ENCODE data around the gene GHR.

GHR gene

DNA sequence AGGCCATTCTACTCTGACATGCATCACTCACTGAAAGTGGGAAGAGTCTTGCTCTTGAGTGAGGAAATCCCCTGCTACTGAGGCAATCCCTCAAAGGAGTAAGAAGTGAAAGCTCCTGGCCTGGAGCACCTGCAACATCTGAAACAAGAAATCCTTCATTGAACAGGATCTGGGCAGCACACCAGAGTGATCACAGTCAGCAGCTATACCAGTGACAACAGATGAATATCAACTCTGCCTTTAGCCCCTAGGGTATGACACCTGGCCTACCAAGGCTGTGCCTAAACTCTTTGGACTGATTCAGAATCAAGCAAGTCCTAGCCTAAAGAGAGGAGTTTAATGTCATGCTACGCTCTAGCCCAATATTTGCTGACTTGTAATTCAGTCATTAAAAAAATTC is 177.2 kb downstream of the GHR start:
- DNase-seq (ENCODE audit: low read depth, low spot score) = no peak

DNA sequence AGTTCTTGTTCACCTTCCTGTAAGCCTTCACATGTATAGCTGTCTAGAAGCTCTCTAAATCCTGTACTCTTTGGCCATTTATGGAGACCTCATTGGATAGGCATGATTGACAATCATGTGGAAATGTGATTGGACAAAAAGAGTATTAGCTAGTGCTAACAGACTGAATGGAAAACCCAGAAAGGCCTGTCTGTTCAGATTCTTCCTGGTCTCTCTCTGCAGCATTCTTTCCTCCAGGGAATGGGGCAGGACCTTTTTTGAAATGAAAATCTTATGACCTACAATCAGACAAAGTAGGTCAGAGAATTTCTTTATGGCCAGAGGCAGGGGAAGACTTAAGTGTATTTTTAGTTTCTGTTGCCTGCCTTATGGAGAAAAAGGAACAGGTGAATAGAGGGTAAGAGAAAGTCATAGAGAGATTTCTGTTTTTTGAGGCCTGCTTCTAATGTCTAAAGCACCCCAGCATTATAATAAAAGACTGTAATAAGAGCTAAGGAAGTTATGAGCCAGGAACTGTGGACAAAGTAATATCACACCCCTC is 181.0 kb downstream of the GHR start:
- DNase-seq (ENCODE audit: low read depth, low spot score) = no peak

DNA sequence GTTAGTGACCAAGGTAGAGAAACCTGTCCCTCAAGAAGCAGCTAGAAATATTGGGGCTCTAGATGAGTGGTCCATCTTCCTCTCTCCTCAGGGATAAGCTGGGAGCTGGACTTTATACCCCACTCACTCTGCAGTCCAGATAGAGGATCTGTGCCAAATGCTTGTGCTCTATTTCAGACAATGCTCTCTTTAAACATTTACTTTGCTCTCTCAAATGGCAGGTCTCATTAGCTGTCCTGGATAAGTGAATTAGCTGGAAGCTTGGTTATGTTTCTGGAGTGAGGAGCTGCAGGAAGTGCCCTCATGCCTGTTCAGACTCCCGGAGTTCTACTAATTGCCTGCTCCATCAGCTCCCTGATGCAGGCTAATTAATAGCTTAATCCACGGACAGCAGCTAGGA is 182.3 kb downstream of the GHR start:
- no peak for DNase-seq (ENCODE audit: low read depth, low spot score)

DNA sequence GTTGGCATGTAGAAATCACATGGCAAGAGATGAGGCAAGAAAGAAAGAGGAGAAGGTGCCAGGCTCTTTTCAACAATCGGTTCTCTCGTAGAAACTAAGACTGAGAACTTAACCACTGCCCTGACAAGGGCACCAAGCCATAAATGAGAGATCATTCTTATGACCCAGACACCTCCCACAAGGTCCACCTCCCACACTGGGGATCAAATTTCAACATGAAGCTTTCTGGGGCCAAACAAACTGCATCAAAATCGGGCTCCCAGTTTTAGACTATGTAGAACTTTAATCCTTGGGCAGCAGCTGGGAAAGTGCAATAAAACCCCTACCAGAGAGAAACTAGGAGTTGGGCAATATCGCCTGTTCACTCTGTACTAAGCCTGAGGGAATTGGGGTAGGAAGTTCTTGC is 183.2 kb downstream of the GHR start:
- no peak for DNase-seq (ENCODE audit: low read depth, low spot score)

DNA sequence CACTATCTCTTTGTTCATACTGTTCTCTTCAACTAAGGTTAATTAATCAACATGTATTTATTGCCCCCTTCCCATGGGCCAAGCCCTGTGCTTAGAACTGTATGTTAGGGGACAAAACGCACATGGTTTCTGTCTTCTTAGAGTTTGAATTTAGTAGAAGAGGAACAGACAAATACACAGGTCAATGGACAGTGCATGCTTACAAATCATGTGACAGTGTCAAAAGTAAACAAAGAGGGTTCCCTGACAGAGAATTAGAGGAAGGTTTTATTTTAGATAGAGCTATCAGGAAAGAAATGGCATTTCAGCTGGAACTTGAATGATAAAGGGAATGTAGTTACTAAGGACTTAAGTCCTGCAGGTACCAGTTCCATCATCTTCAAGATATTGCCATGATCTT is 188.2 kb downstream of the GHR start:
- no peak for DNase-seq (ENCODE audit: low read depth, low spot score)

DNA sequence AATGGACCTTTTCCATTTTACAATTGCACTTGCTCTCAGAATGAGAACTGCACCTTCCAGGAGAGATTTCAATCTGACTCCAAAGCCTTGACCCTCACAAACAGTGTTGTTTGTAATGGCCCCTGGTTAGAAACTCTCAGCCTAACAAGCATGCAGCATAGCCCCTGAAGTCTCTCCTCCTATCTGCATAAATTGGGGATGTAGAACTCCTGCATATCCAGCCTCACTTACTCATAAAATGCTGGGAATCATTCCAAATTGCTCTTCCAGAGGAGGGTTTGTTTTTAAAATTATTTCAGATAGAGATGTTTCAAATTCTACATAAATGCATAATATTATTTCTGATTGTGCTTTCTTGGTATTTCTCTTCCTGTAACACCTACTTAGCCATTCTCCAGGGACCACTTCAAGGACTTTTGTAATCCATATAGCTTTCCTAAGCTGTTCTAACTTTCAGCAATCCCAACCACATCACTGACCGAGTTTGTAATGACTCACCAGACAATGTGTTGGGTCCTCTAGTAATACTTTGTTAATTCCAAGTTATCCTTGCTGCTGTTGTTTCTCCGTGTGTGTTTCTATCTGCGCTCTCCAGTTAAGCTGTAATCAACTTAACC is 189.6 kb downstream of the GHR start:
- no peak for DNase-seq (ENCODE audit: low read depth, low spot score)

DNA sequence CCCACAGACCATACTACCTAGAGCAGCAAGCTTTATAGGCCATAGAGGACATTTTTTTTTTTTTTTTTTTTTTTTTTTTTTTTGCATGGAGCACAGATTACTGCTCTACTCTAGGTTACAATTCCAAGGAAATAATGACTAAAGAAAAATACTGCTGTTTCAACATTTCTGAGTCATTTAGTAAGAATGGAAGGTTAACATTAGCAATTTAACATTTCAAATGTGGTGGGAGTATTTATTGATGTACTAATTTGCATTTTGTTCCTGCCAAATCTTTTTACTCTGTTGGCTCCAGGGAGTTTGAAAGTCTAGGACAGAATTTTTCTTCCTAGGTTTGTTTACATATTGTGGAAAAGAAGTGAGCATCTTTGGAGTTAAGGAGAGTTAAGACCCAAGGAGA is 191.3 kb downstream of the GHR start:
- DNase-seq (ENCODE audit: low read depth, low spot score) = no peak

DNA sequence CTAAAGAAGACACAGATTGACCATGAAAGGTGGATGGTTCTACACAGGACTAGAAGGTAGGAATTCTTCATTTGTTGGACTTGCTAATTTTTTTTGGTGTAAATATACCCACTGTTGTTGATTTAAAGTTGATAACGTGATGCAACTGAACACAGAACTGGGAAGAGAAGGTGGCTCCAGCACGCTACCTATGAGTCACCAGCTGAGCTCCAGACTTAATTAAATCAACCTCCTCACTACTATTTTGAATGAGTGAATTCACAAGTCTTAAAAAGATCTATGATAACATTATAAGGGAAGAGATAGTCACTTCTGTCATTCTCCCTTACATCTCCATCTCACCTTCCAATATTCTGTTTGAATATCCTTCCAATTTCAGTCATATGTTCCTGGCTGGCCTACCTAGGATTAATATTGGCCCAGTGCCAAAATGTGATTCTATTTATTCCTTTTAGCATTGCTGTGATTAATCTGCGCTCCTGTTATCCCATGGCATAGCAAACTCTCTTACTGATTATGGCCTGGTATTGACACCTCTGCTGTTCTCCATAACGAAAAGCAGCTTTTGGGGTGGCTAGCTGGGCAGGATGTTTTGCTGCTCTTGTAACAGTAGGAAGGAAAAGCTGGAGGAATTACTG is 197.5 kb downstream of the GHR start:
- DNase-seq (ENCODE audit: low read depth, low spot score) = no peak

DNA sequence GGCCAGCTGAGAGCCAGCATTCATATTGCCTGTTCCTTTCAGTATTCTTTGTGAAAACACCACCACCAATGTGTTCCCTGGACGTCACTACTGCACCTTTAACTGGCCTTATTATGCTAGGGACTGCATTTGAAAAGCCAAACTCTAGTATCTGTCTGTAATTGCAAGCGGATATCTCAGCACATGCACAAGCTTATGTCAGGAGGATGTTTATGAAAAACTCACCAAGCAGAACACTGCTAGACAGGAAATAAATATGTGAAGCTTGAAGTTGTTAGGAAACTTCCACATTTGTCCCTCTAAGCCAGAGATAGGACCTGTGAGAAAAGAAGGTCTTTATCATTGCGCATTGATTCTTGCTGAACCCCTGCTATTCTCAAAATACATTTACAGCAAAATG is 198.0 kb downstream of the GHR start:
- no peak for DNase-seq (ENCODE audit: low read depth, low spot score)

DNA sequence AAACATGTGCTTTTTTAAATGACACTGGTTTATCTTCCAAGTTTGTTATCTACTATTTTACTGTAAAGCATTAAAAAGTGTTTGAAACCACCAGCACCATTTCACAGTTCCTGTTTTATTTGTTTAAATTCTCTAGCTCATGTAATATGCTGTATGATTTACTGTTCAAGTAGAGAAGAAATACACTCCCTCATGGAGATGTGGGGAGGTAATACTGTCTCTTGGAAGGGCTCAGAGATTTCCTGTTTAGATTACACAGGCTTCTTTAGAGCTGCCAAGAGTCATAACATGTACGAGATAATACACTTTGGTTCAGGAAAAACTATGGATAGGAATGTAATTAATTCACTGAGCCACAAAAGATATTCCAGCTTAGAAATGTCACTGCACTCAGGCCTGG is 198.4 kb downstream of the GHR start:
- DNase-seq (ENCODE audit: low read depth, low spot score) = no peak

DNA sequence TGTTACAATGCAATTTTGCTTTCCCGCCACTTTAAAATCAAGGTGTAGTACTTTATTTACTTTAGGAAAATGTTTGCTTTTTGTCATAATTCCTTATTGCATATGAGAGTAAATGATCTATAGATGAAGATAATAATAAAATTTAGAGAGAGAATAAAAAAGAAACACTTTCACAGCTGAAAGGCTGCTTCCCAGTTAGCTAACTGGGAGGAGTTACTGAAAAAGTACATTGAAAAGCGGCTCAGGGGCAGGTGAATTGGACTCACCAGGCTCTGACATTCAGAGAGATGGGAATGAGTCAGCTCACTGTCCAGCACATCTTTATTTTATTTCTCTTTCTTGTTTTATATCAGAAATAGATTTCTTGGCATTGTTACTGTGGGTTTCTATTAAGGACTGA is 201.7 kb downstream of the GHR start:
- no peak for DNase-seq (ENCODE audit: low read depth, low spot score)

DNA sequence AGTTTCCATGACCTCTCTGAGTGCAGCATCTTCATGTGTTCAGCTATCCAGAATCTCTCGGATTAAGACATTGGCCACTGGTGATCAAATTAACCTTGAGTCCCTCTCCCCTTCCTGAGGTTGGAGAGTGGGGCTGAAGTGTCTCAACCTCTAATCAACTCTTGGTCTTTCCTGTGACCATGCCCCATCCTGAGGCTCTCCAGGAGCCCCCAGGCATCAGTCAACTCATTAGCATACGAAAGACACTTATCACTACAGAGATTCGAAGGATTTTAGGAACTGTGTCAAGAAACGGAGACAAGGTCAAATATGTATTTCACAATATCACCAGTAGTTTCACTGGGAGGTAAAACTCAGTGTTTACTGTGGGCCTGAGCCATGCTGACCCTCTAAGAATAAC is 203.2 kb downstream of the GHR start:
- DNase-seq (ENCODE audit: low read depth, low spot score) = no peak

DNA sequence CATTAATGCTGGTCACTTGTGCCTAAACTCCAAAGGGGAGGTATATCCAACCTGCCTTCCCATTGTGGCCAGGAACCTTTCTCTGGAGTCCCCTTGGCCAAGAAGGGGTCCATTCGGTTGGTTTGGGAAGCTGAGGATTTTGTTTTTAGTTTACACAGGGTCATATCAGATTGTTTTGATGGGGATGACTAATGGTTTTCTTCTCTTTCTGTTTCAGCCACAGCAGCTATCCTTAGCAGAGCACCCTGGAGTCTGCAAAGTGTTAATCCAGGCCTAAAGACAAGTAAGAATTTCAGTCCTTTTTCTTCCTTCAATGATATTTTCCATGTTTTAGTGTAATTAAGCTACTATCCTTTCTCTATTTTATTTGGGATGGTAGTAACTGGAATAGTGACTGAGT is 205.6 kb downstream of the GHR start:
- DNase-seq (ENCODE audit: low read depth, low spot score) = no peak

DNA sequence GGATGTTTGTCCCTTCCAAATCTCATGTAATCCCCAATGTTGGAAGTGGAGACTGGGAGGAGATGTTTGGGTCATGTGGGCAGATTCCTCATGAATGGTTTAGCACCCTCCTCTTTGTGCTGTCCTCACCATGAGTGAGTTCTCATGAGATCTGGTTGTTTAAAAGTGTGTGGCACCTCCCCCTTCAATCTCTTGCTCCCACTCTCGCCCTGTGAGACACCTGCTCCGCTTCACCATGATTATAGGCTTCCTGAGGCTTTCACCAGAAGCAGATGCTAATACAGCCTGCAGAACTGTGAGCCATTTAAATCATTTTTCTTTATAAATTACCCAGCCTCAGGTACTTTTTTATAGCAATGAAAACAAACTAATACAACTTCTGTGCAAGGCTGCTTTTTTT is 206.0 kb downstream of the GHR start:
- DNase-seq (ENCODE audit: low read depth, low spot score) = no peak

DNA sequence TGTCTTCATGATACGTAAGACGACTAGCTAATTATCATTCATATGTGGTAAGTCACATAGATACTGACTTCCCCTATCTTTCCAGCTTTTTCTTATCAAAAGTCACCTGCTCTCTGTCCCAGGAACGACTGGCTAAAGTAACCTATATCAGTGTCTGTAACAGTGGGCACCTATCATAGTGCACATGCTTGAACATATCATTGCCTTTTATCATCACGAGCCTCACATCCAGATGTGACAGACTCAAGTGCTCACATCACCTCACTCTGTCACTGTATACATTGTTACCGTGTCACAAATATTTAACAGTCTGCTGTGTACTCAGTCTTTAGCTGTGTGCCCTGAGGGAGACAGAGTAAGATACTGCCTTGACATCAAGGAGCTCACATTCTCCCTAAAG is 208.0 kb downstream of the GHR start:
- no peak for DNase-seq (ENCODE audit: low read depth, low spot score)

DNA sequence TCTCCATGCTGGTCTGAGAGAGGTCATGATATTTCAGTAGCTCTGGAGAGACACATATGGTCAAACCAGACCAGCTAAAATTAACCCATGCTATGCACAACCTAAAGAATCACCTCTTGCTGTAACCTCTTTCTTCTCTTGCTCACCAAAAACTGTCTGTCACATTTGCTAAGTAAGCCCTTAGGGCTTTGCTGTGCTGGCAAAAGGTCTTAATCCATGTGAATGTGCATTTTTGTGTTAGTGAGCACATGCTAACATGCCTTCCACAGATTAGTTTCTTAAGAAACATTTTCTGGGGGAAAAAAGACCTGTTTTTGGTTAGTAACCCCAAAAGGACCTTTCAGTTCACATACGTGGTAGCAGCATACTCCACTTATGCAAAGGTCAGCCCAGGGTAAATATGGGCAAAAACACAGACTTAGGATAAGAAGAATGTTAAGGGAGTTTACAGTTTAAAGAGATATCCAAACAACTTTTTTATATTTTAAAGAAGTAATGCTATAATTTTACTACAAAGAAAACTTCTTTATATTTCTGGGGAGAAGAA is 209.2 kb downstream of the GHR start:
- no peak for DNase-seq (ENCODE audit: low read depth, low spot score)

DNA sequence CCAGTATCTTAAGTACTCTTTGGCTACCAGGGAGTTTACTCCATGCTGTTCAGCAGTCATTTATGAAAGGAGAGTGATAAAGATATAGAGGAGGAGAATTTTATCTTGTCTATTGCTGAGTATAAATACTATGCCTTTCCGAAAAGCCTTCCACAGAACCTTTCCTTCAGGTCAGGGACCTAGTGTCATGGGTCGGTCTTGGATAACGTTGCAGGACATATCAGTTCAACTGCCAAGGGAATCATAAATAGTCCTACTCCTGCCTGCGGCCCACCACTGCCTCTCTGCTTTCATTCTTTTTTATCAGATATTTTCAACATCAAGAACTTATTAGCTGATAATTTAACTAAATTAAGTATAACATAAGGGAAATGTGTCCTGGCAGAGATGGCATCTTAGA is 211.3 kb downstream of the GHR start:
- DNase-seq (ENCODE audit: low read depth, low spot score) = no peak

DNA sequence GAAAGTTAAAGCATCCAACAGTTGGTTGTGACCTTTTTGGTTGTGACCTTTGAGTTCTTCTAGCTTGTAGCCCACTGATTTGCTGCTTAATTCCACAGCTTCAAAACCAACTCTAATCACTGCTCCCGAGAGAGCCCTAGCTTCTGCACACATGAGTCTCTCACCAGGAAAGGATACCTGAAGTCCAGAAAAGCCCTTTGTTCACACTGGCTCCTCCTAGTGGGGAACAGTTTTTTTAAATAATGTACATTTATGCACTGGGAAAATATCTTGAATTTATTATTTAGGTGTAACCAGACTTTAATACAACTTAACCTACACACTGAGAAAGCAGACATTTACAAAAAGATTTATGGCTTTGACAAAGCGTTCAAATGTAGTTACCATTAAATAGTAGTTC is 213.2 kb downstream of the GHR start:
- DNase-seq (ENCODE audit: low read depth, low spot score) = no peak

DNA sequence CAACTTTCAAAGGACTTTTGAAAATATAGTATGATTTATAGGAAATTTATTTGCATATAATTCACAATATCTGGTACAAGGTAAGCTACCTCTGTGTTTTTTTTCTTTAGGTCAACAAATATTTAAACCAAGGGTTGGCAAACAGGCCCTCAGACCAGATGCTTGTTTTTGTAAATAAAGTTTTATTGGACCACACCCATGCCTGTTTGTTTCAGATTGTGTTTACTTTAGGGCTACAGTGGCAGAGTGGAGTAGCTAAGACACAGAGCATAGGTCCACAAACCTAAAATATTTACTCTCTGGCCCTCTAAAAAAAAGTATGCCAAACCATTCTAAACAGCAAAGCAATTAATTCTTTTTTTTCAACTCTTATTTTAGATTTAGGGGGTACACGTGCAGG is 213.7 kb downstream of the GHR start:
- DNase-seq (ENCODE audit: low read depth, low spot score) = no peak

DNA sequence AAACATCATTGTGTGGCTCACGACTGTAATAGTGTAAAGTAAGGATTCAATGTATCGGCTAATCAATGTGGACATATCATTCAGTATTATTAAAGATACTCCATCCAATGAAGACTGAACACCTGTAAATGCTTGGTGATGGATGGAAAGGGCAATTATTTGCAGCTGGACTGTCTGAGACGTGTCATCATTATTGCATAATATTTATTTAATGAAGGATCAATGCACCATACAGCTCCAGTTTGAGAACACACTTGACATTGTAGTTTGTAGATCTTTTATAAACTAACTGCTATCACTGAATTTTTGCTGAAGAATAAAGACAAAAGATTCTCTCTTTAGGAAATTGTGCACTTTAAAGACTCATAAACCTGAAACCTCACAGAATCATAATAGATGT is 215.7 kb downstream of the GHR start:
- no peak for DNase-seq (ENCODE audit: low read depth, low spot score)

DNA sequence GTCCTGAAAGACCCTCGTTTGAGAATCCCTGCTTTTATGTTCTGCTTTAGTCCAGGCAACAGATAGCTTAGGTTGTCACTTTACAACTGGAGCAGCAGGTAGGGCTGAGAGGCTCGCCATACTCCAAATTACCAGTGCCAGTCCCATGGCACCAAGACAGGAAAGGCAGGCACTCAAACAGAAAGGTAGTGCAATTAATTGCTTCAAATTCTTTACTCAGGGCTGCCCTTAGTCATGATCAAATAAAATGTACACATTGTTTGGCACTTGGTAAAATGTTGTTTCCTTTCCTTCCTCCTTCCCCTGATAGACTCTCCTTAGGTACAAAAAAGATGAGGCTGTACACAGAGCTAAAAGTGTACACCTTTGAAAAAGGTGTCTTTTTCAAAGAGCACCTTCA is 217.6 kb downstream of the GHR start:
- no peak for DNase-seq (ENCODE audit: low read depth, low spot score)

DNA sequence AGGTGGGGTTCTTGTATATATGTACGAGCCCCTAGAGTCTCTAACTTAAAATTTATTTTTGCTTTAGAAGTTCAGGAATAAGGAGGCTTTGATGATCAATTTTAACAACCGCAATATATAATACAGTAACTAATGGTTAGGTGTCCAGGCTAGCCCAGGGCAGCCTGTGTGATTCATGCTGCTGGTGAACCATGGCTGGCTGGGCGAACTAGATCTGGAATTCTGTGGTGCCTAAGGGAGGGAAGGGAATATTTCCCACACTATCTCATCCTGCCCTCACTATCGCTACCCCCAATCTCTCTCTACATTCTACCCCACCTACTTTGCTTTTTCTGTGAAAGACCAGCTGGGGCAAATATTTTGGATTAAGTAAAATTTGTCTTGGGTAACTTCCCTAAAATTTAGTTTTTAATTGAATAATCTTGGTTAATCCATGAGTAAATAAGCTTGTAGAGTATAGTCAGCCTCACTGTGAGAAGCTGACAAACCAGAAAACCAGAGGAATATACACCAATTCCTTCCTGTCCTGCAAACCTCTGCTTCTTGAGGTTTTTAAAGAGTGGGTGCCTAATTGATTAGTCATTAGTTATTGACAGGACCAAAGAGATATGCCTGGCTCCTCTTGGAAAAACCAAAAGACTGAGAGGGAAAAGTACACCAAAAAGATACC is 218.2 kb downstream of the GHR start:
- no peak for DNase-seq (ENCODE audit: low read depth, low spot score)

DNA sequence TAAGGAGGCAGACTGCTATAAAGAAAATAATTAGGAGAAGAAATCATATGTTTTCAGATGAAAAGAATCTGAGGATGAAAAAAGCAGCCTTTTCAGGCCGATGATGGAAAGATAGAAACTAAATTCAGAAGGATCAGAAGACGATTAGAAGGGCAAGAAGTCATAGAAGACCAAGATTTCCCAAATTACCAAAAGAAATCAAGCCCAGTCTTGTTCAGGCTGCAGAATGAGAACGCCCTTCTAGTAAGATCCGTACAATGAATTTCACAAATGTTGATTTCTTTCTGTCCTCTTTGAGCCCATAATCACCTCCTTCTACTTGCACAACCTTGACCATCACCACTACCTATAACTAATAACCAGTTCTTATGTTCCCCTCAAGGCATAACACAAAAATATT is 218.8 kb downstream of the GHR start:
- DNase-seq (ENCODE audit: low read depth, low spot score) = no peak
